ENCODE measurements around the gene GATM.

DNA sequence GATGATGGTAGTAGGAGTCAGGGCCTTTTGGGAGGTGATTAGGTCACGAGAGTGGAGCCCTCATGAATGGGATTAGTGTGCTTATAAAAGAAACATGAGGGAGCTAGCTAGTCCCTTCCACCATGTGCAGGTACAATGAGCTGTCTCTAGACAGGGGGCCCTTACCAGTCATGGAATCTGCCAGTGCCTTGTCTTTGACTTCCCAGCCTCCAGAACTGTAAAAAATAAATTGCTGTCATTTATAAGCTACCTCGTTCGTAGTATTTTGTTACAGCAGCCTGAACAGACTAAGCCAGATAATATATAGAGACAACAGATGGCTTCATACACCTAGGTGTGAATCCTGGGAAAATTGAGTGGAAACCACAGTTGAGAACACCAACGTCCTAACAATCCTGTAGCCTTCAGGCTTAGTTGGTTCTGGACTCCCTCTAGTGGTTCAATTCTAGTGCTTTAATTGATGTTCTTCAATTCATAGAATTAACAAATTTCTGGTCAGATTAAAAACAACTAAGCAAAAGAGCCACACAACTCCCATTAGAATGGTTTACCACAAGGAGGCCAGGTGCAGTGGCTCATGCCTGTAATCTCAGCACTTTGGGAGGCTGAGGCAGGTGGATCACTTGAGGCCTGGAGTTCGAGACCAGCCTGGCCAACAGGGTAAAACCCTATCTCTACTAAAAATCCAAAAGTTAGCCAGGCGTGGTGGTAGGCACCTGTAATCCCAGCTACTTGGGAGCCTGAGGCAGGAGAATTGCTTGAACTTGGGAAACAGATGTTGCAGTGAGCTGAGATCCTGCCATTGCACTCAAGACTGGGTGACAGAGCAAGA is 21.3 kb upstream of the GATM start:
- TF ChIP-seq, protein P1, sequence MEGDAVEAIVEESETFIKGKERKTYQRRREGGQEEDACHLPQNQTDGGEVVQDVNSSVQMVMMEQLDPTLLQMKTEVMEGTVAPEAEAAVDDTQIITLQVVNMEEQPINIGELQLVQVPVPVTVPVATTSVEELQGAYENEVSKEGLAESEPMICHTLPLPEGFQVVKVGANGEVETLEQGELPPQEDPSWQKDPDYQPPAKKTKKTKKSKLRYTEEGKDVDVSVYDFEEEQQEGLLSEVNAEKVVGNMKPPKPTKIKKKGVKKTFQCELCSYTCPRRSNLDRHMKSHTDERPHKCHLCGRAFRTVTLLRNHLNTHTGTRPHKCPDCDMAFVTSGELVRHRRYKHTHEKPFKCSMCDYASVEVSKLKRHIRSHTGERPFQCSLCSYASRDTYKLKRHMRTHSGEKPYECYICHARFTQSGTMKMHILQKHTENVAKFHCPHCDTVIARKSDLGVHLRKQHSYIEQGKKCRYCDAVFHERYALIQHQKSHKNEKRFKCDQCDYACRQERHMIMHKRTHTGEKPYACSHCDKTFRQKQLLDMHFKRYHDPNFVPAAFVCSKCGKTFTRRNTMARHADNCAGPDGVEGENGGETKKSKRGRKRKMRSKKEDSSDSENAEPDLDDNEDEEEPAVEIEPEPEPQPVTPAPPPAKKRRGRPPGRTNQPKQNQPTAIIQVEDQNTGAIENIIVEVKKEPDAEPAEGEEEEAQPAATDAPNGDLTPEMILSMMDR (conservative IDR thresholded peaks at IDR 0.05 in 1 of 2, IDR thresholded peaks at IDR 0.05 in 1 of 2; ENCODE audit: low read depth in 1 of 2, low read length in 2 of 2), result peak; percentile 69 to 72
- TF ChIP-seq EZH2 (IDR thresholded peaks at IDR 0.05; ENCODE audit: low read length, missing control alignments), result no peak
